ENCODE data around the gene NCOA7.
"Not testable (repeated sequence)": the region's sequence is repeated elsewhere in the genome, so short reads cannot be mapped to it uniquely, and the experiment has no call there.

The NCOA7 gene

DNA sequence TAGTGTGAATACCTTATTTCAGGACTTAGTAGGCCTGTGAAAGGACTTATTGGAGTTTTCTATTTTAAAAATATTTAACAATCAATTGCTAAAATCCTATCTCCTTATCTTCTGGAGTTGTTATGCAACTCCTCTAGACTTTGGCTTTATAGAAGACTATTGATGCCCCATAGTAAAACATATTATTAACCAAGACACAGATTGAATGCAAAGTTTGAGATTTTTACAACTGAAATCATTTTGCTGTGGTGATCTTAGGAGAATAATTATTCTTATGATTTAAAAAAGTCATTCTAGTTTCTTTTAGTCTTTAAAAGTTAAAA lies 36.9 kb upstream of the NCOA7 start:
- DNase-seq: no peak

DNA sequence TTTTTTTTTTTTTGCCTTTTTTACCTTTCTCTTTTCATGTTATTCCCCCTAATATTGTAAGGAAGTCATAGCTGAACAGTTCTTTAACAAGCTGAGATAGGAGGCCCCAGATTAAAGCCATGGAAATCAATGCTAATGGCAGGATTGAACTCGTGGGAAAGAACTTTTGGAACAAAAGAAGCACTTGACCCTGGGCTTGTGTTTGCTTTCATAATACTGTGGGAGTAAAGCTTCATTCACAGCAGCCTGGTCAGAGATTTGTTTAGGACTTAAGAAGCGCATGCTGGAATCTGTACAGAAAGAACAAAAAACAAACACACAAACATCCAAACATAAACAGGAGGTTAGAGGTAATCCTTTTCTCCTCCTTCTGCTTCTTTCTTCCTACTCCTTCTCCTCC lies 36.2 kb upstream of the NCOA7 start:
- DNase-seq: no peak

DNA sequence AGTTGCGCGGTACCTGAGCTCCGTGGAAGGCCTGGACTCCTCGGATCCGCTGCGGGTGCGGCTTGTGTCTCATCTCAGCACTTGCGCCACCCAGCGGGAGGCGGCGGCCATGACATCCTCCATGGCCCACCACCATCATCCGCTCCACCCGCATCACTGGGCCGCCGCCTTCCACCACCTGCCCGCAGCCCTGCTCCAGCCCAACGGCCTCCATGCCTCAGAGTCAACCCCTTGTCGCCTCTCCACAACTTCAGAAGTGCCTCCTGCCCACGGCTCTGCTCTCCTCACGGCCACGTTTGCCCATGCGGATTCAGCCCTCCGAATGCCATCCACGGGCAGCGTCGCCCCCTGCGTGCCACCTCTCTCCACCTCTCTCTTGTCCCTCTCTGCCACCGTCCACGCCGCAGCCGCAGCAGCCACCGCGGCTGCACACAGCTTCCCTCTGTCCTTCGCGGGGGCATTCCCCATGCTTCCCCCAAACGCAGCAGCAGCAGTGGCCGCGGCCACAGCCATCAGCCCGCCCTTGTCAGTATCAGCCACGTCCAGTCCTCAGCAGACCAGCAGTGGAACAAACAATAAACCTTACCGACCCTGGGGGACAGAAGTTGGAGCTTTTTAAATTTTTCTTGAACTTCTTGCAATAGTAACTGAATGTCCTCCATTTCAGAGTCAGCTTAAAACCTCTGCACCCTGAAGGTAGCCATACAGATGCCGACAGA lies 31.4 kb upstream of the NCOA7 start:
- peak; percentile 28 for DNase-seq

DNA sequence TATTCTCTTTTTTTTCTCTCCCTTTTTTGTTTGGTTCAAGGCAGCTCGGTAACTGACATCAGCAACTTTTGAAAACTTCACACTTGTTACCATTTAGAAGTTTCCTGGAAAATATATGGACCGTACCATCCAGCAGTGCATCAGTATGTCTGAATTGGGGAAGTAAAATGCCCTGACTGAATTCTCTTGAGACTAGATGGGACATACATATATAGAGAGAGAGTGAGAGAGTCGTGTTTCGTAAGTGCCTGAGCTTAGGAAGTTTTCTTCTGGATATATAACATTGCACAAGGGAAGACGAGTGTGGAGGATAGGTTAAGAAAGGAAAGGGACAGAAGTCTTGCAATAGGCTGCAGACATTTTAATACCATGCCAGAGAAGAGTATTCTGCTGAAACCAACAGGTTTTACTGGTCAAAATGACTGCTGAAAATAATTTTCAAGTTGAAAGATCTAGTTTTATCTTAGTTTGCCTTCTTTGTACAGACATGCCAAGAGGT lies 30.8 kb upstream of the NCOA7 start:
- DNase-seq: no peak

DNA sequence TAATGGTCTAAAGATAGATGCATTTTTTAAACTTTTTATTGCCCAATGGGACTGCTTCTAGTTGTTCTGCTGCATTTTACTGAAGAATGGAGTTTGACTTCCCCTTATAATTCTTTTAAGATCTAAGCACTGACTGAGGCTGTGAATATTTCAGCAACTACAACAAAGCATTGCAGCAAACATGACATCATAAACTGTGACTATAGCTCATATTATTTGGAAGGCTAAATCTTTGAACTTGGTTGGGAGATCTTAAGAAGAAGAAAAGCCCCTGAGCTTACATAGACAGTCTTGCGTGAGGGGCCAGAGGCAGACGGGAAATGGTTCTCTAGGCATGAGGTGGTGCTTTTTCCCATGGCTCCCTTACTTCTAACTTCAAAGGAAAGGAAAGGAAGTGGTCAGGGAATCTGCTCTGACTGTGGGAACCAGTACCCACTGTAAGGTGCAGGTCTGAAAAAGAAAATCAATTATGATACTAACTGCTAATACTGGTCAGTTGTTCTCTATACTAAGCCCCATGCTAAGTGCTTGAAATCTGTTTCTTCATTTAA lies 26.6 kb upstream of the NCOA7 start:
- no peak for DNase-seq

DNA sequence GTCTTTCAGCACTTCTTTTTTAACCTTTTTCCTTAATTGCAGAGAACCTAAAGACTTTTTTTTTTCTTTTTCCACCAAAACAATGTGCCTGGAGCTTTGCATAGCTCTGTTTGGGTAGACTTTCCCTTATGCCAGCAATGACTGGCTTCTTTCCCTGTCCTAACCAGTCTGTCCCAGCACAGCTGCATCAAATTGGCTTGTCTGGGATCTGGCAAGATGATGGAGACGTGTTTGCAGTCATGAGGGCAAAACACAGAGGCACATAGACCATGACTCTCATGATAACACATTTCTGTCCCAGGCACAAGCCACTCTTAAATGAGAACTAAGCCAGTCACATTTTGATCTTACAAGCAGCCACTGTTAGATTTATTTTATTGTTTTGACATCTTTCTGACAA lies 24.8 kb upstream of the NCOA7 start:
- no peak for DNase-seq

DNA sequence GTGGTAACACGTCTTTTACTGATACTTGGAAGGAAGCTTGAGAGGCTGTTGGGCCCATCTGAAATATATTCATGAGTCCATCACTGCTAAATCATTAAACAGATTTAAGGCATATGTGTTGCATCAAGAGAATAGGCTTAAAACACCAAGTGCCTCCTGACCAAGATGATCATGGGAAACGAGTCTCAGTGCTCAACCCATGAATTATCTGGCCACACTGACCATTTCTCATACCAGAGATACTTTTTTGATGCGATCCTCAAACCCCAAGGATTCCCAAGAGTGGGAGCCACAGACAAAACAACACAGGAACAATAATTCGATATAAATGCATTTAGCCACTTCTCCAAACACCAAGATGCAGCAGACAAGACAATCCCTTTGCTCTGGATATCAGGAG lies 24.1 kb upstream of the NCOA7 start:
- no peak for DNase-seq

DNA sequence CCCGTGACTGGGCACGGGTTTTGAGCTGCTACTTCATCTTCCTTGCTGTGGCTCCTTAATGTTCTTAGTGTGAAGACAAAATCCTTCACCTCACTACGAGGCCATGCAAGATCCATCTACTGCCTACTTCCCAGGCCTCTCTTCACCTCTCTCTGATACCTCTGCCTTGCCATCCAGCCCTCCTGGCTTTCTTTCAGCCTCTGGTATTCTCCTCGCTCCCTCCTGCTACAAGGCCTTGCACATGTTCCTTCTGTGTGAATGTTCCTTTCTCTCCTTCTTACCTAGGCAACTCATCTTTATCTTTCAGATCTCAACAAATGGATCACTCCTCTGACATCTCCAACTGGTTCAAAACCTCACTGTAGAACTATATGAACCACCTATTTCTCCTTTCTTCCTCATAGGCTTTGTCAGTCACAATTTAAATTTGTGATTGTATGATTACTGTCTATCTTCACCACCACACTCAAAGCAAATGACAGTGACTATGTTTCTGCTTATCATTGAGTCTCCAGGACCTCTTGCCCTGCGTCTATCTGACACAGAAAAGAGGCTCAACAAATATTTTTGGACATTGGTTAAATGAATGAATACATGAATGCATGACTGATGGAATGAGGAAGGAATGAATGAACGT lies 21.5 kb upstream of the NCOA7 start:
- no peak for DNase-seq

DNA sequence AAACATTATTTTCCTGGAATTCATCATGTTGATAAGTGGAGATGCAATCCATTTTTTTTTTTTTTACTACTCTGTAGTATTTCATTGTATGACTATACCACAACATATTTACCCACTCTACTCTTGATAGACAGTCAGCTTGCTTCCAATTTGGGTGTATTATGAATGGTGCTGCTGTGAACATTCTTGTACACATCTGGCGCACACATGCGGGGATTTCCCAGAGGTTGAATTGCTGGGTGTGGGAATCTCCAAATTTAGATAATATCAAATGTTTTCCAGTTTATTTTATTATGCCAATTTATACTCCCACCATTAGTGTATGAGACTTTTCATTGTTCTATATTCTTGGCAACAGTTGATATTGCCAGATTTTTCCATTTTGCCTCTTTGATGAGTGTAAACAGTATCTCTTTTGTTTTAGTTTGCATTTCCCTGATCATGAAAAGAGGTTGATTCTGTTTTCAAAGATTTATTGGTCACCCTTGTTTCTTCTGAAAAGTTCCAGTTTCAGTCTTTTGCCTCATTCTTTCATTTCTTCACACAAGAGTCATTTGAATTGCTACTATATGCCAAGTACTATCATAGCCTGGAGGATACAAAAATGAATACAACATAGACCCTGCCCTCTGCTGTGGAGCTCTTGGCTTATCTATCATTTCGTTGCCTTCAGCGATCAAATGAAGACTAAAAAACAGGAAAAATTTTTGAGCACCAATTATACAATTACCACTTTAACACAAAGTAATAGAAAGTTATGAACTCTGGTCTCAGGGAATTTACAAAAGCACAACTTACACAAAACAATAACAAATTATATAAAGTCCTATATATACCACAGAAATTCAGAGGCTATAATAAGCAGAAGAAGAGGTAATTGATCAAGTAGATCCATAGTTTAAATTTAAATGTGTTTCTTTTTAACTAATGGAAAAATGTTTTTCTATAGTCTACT lies 17.1 kb upstream of the NCOA7 start:
- DNase-seq: no peak

DNA sequence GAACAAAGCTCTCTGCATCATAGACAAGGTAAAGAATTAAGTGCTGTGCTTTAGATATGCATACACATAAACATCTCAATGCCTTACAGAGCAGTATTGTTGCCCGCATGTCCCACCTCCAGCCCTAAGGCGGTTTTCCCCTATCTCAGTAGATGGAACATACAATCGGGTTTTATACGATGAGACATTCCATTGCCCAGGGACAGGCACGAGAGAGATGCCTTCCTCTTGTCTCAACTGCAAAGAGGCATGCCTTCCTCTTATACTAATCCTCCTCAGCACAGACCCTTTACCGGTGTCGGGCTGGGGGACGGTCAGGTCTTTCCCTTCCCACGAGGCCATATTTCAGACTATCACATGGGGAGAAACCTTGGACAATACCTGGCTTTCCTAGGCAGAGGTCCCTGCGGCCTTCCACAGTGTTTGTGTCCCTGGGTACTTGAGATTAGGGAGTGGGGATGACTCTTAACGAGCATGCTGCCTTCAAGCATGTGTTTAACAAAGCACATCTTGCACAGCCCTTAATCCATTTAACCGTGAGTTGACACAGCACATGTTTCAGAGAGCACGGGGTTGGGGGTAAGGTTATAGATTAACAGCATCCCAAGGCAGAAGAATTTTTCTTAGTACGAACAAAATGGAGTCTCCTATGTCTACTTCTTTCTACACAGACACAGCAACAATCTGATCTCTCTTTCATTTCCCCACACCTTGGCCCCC lies 14.5 kb upstream of the NCOA7 start:
- DNase-seq: not testable (repeated sequence)

DNA sequence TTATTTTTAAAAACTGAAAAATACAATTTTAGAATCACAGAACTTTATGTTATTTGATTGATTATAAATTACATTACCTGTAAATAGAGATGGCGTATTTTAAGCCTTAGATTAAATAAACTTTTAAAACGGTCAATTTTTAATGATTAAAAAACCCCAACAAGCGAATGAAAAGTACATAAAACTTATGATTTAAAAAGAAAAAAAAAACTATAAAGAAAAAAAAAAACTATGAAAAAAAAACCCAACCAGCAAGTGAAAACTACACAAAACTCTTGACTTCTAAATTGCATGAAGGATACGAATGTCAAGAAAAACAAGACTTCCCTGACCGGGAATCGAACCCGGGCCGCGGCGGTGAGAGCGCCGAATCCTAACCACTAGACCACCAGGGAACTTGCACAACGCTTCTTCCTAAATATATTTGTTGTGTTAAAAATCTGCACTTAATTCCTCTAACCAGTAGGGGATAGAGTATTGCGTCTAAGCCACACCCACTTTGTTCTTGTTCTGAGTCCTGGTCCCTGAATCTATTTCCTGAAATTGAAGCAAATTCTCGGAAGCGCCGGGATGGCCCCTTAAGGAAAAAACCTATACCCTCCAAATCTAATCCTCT lies 10.7 kb upstream of the NCOA7 start:
- DNase-seq: peak; percentile 92

DNA sequence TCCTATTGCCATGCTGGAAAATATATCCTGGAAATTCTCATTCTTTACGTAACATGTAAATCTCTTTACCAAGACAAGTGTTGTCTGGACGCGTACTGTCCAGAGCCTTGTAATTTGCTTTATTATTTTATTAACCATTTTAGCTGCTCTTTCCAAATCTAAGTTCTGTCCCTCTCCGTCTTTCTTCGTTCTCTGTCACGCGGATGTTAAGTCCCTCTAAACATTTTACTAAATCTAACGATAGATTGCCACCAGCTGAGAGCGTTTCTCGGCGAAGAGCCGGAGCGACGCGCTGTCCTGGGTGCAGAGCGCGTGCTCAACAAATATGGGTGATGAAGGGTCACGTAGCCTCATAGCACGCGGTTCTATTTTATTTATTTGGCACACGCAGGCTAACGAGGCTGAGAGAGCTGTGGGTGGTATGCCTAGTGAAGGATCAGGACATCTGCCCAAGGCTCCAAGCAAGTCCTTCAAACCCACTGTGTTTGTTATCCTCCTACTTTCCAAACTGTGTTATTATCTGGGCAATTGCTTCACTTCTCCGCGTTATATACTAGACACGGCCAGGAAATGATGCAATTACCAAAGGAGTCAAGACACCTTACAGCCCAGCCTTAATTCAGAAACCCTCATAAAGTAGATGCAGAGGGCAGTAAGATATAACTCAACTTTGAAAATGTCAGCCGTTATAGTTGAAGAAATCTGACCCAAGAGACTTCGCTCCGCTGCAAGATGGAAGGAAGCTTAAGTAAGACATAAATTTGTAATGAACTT lies 10.0 kb upstream of the NCOA7 start:
- peak; percentile 69 for DNase-seq

DNA sequence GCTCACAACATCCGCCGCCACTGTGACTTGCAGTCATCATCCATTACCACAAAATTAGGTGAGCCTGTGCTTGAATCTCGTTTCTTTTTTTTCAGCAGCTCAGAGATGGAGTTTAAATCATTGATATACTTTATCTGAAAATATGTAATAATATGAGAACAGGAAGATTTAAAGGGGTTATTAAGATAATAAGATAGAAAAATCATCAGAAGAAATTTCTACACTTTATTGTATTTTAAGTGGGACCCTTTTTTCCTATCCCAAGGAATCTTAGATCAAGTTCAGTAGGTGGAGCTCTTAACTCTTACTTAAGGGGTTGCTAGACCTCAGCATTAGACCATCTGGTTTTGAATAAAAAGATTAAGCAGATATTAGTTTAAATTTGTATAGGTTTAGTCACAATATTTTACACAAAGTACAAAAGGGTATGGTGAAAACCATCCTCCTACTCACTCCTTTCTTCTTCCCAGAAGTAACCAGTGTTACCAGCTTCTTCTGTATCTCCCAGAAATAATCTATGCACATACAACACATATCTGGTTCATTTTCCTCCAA lies 9.4 kb upstream of the NCOA7 start:
- peak; percentile 67 for DNase-seq

DNA sequence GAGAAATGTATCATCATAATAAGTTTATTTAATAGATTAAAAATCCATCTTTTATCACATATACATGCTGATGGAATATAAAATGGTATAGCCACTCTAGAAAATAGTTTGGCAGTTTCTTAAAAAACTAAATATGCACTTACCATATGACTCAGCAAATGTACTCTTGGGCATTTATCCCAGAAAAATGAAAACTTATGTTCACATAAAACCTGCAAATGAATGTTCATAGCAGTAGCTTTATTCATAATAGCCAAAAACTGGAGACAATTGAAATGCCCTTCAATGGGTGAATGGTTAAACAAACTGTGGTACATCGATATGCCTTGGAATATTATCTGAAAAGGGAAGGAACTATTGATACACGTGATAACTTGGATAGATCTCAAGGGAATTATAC lies 6.4 kb upstream of the NCOA7 start:
- DNase-seq: no peak

DNA sequence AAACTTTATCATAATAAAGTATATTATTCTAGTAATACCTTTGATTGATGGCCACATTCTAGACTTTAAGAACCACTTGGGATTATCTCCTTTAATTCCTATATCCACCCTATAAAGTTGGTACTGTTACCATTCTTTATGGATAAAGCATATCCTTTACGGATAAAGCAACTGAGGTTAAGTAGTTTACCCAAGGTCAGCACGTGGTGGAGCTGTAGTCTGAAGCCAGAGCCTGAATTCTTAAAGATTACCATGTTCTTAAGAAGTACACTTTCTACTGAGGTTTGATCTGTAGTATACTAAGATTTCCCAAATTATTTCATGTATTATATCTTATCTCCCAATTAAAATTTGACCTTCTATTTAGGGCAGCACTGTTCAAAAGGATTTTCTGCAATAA lies 3.0 kb upstream of the NCOA7 start:
- no peak for DNase-seq

DNA sequence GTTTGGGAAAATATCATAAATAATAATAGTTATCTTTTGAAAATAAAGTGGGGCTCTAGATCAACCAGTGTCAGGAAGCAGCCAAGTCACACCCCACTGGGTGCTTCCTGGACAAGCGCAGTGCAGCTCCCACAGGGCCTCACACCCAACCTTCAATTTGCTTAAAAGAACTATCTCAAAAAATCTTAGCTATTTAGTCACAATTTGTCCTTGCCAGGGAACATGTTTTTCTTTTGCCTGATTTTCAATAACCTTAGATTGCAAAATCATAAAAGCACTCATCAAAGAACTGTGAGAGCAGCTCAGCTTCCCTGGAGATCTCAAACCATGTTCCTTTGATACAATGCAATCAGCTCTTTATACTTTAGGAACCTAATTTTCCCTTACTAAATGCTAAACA lies 1.6 kb upstream of the NCOA7 start:
- no peak for DNase-seq

DNA sequence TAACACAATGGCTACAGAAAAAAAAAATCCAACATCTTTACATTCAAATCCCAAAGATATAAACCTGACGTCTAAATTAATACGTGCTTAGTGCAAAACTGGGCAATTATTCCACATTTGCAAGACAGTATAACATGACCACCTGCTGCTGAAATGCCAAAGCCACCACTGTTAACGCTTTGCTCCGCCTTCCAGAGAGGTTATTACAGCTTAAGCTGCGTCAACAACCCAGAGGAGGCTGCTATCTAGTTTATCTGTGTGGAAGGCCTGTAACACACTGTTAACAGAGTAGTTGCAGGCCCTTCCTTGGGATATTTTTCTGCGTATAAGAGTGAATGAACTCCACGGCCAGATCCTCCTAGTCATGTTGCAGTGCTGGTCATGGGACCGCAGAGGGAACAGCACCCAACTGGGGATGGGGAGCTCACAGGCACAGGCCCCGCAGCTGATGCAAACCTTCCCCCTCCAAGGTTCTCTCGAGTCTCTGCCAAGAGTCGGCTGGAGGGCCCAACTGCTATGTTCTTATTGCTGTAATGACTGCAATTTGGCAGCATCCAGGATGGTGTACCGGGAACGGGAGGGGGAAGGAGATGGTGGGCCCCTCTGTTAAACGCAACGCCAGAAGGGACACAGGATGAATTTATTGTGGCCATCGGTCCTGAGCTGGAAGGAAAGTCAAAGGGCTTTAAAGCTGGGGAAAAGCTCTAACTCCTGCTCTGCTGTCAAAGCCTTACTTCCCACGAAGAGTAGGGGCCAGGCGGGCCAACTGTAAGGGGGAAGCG lies 993 bp upstream of the NCOA7 start:
- DNase-seq: peak; percentile 60

DNA sequence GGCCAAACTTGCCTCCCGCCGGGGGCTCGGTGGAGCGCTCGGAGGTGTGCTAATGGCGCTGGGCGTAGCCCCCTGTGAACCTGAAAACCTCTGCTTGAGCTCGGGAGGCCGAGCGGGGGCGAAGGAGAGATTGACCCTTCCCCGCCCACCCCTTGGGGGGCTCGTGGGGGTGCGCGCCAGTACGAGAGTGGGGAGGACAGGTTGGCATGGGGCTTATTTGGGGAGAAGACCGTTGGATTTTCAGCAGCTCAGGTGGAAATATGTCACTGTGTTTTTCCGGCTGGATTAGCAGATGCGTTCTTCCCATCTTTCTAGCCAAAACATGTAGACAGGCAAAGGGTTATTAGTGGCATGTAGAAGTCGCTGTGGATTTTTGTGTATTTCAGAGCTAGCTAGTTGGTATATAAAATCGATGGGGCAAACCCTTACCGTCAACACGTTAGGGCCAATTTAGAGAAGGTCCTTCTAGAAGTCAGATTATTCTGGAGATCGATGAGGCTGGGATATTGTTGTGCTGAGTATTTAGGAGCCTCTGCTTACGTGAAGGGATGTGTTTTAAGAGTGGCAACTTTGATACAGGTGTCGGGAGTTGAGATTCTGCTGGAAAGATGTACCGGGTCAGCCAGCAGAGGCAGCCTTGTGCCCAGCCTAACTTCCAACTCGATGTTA lies 525 bp downstream of the NCOA7 start:
- DNase-seq: peak; percentile 55

DNA sequence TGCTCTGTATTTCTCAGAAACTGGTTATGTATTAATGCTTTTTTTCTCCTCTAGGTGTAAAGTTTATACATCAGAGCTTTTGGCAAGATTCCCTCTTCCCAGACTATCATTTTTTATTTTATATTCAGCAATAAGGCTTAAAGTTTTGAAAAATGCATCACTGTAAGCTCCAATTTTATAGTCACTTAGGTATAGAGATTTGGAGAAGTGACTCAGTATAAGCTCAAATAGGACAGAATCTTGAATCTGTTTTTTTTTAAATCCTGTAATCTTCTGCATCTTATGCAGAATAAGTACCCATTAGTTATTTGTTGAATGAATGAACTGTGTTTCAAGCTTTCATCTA lies 1.0 kb downstream of the NCOA7 start:
- DNase-seq: no peak

DNA sequence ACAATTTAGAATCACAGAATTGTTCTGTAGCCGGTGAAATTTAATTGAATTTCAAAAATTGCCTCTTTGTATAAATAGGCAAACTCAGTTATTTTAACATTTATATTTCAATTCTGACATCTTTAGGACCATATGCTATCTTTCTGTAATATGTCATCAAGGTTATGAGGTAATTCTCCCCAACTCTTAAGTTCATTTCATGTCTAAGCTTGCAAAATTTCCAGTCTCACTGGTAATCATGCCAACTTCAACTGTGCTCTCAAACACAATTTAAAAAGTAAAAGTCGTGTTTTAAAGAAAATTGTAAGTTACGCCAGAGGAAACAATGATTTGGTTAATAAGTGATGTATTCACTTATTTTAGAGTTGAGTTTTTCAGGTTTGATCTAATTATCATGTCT lies 1.4 kb downstream of the NCOA7 start:
- no peak for DNase-seq
